Measurements from ENCODE around the gene TTC29. TPM values are rescaled to one million over a fixed set of nuclear protein-coding genes. Genes with fewer than 3 reads are reported as not detected.

Gene TTC29
- total RNA-seq, 1 donor = under 0.01 TPM

DNA sequence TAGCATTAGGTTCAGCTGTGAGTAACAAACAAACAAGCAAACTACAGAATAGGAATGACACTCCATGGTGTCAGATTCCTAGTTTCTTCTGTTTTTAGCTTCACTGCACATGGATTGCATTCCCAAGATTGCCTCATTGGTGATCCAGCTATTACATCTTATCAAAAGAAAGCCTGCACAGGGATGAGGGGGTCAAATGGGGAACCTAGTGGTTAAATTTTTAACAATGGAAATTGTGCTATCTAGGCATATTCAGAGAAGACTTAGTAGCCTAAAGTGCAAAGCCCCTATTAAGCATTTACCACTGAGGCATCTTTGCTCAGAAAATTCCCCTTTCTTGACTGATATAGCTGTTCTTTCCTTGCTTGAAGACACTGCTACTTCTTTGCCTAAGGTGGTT is 3.9 kb upstream of the TTC29 start:
- Histone ChIP-seq H3K36me3 (ENCODE audit: insufficient read depth, low read length) (no peaks in the 10 kb centered on the region), H4K20me1 (ENCODE audit: insufficient read depth, low read length) (no peaks in the 10 kb centered on the region), H3K4me3 (ENCODE audit: insufficient read depth, low read length) (no peak overlapping the region), H3K9me3 (ENCODE audit: low read depth, low read length) (no peaks in the 10 kb centered on the region), H3K27me3 (ENCODE audit: insufficient read depth, low read length) (peaks cover 14% of the 10 kb centered on the region), H2AFZ (ENCODE audit: low read length) (no peak overlapping the region), H3K4me1 (ENCODE audit: insufficient read depth, low read length) (peaks cover 6% of the 10 kb centered on the region), H3K27ac (ENCODE audit: low read depth, low read length) (no peak overlapping the region), H3K79me2 (ENCODE audit: insufficient read depth, low read length) (no peaks in the 10 kb centered on the region), H3K4me2 (ENCODE audit: insufficient read depth, low read length) (no peak overlapping the region)
- TF ChIP-seq, protein P1, sequence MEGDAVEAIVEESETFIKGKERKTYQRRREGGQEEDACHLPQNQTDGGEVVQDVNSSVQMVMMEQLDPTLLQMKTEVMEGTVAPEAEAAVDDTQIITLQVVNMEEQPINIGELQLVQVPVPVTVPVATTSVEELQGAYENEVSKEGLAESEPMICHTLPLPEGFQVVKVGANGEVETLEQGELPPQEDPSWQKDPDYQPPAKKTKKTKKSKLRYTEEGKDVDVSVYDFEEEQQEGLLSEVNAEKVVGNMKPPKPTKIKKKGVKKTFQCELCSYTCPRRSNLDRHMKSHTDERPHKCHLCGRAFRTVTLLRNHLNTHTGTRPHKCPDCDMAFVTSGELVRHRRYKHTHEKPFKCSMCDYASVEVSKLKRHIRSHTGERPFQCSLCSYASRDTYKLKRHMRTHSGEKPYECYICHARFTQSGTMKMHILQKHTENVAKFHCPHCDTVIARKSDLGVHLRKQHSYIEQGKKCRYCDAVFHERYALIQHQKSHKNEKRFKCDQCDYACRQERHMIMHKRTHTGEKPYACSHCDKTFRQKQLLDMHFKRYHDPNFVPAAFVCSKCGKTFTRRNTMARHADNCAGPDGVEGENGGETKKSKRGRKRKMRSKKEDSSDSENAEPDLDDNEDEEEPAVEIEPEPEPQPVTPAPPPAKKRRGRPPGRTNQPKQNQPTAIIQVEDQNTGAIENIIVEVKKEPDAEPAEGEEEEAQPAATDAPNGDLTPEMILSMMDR (IDR thresholded peaks at IDR 0.05; ENCODE audit: extremely low read depth, low read depth, low read length) = no peak
- DNase-seq (ENCODE audit: insufficient read length, low spot score, missing footprints) = no peak

DNA sequence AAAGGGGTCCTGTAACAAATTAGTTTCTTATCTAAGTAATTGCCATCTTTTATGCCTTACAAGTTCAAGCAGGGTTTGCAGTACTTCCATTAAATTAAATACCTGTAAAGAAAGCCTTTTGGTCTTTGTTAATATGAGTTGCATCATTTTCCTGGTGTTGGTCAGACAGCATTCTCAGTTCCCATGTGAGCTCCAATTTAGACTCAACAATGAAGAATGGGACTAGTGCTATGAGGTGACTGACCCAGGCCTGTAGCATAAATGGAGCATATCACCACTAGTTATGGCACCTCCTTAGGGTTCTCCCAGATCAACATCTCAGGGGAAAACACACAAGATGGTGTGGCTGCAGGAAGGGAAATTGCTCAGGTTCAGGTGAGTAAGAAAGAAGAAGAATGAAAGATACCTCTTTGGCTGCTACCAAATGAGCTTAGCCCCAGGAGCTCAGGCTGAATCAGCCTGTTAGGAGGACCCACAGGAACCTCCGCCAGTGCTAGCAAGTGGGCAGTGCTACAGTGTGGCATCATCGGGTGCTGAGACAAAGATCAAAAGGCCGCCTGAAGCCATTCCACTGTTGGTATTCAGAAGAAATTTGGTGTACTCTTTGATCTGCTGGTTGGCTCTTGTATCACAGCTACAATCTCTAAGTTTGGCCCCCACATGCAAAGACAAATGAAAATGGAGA is 1.8 kb downstream of the TTC29 start:
- Histone ChIP-seq H2AFZ (ENCODE audit: low read length) (no peak overlapping the region), H3K79me2 (ENCODE audit: insufficient read depth, low read length) (no peaks in the 10 kb centered on the region), H4K20me1 (ENCODE audit: insufficient read depth, low read length) (no peaks in the 10 kb centered on the region), H3K27ac (ENCODE audit: low read depth, low read length) (no peak overlapping the region), H3K4me3 (ENCODE audit: insufficient read depth, low read length) (no peak overlapping the region), H3K9me3 (ENCODE audit: low read depth, low read length) (peaks cover 2% of the 10 kb centered on the region), H3K27me3 (ENCODE audit: insufficient read depth, low read length) (peaks cover 21% of the 10 kb centered on the region), H3K4me1 (ENCODE audit: insufficient read depth, low read length) (peaks cover 6% of the 10 kb centered on the region), H3K36me3 (ENCODE audit: insufficient read depth, low read length) (no peaks in the 10 kb centered on the region), H3K4me2 (ENCODE audit: insufficient read depth, low read length) (no peak overlapping the region)
- DNase-seq (ENCODE audit: insufficient read length, low spot score, missing footprints) = no peak
- TF ChIP-seq, protein P1 (IDR thresholded peaks at IDR 0.05; ENCODE audit: extremely low read depth, low read depth, low read length) = no peak

DNA sequence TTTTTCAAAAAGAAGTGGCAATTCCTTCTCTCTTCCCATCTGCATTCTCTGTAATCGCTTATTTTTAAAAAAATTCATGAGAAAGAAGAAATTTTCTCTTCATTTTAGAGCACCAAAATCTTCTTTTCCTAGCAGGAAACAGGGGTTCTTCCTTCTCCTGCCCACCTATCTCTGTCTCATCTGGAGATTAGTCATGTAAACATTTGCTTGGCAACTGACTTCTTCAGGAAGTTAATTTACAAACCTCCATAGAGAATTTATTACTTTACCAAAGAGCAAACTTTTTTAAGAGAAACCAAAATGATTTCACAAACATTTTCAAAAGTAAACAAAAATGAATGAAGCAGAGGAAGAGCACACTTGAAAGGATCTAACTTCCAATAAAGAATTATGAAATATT is 13.5 kb downstream of the TTC29 start:
- DNase-seq (ENCODE audit: insufficient read length, low spot score, missing footprints) = no peak
- H3K27me3 ChIP-seq (ENCODE audit: insufficient read depth, low read length) = no peaks in the 10 kb centered on the region
- no peaks in the 10 kb centered on the region for H4K20me1 ChIP-seq (ENCODE audit: insufficient read depth, low read length)
- no peaks in the 10 kb centered on the region for H3K36me3 ChIP-seq (ENCODE audit: insufficient read depth, low read length)
- no peak overlapping the region for H2AFZ ChIP-seq (ENCODE audit: low read length)
- H3K79me2 ChIP-seq (ENCODE audit: insufficient read depth, low read length) = no peaks in the 10 kb centered on the region
- no peak overlapping the region for H3K27ac ChIP-seq (ENCODE audit: low read depth, low read length)
- no peaks in the 10 kb centered on the region for H3K9me3 ChIP-seq (ENCODE audit: low read depth, low read length)
- no peaks in the 10 kb centered on the region for H3K4me1 ChIP-seq (ENCODE audit: insufficient read depth, low read length)
- TF ChIP-seq, protein P1 (IDR thresholded peaks at IDR 0.05; ENCODE audit: extremely low read depth, low read depth, low read length) = no peak
- no peak overlapping the region for H3K4me2 ChIP-seq (ENCODE audit: insufficient read depth, low read length)
- H3K4me3 ChIP-seq (ENCODE audit: insufficient read depth, low read length) = no peak overlapping the region

DNA sequence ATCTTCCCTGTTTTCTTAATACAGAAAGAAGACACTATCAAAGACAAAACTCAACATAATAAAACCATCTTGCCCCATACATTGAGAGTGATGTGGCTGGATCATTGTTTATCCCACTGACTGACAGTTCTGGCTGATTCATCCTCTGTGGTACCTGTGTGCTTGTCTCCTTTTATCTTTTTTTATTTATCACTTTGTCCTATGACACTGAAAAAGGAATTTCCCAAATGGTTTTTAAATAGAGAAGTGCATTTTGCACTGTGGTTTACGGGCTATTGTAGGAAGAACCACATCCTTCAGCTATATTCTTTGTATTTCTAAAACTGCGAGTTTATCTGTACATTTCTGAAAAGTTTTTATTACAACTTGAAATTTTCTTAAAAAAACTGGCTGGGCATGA is 15.0 kb downstream of the TTC29 start:
- H3K4me1 ChIP-seq (ENCODE audit: insufficient read depth, low read length) = no peaks in the 10 kb centered on the region
- H4K20me1 ChIP-seq (ENCODE audit: insufficient read depth, low read length) = no peaks in the 10 kb centered on the region
- no peak overlapping the region for H3K4me2 ChIP-seq (ENCODE audit: insufficient read depth, low read length)
- H3K27ac ChIP-seq (ENCODE audit: low read depth, low read length) = no peak overlapping the region
- H3K36me3 ChIP-seq (ENCODE audit: insufficient read depth, low read length) = no peaks in the 10 kb centered on the region
- no peaks in the 10 kb centered on the region for H3K27me3 ChIP-seq (ENCODE audit: insufficient read depth, low read length)
- H3K9me3 ChIP-seq (ENCODE audit: low read depth, low read length) = no peaks in the 10 kb centered on the region
- no peak for DNase-seq (ENCODE audit: insufficient read length, low spot score, missing footprints)
- no peaks in the 10 kb centered on the region for H3K79me2 ChIP-seq (ENCODE audit: insufficient read depth, low read length)
- no peak overlapping the region for H3K4me3 ChIP-seq (ENCODE audit: insufficient read depth, low read length)
- TF ChIP-seq, protein P1 (IDR thresholded peaks at IDR 0.05; ENCODE audit: extremely low read depth, low read depth, low read length) = no peak
- no peak overlapping the region for H2AFZ ChIP-seq (ENCODE audit: low read length)

Data from osteoblast (primary cell).